HepG2 (cell line): ENCODE data around the gene FETUB. TPM values are rescaled to one million over a fixed set of nuclear protein-coding genes. Genes with fewer than 3 reads are reported as not detected.

ENCODE experiments used
- CEBPG ChIP-seq: IDR thresholded peaks from 2 replicates; pipeline ENCODE4 v1.6.1; 2016
- MAFG ChIP-seq: sonication (generic); formaldehyde crosslinking; IDR thresholded peaks from 2 replicates; pipeline ENCODE4 v1.5.1; 2020; ENCODE audit warnings: mild to moderate bottlenecking, missing genetic modification reagents
- NR2F2 ChIP-seq: IDR thresholded peaks from 2 replicates; pipeline ENCODE4 v1.6.1; 2012; ENCODE audit warnings: low read depth, inconsistent platforms, borderline replicate concordance
- ZFP82 ChIP-seq: sonication (generic); formaldehyde crosslinking; IDR thresholded peaks from 2 replicates; pipeline ENCODE4 v1.5.1; 2020; ENCODE audit warnings: mild to moderate bottlenecking, missing genetic modification reagents, borderline replicate concordance
- ZNF101 ChIP-seq: sonication (generic); formaldehyde crosslinking; IDR thresholded peaks from 2 replicates; pipeline ENCODE4 v1.4.0; 2020; ENCODE audit warnings: mild to moderate bottlenecking, low read depth, missing genetic modification reagents, borderline replicate concordance
- ZNF121 ChIP-seq: sonication (generic); formaldehyde crosslinking; IDR thresholded peaks from 2 replicates; pipeline ENCODE4 v1.5.0; 2020; ENCODE audit warnings: mild to moderate bottlenecking, missing genetic modification reagents
- ZNF790 ChIP-seq: sonication (generic); formaldehyde crosslinking; IDR thresholded peaks from 2 replicates; pipeline ENCODE4 v1.8.0; 2022; ENCODE audit warnings: missing genetic modification reagents, mild to moderate bottlenecking, borderline replicate concordance
- ZNF850 ChIP-seq: sonication (generic); formaldehyde crosslinking; conservative IDR thresholded peaks from 2 replicates; pipeline ENCODE4 v1.9.0; 2021; ENCODE audit warnings: mild to moderate bottlenecking, missing genetic modification reagents
- ZSCAN25 ChIP-seq: sonication (generic); formaldehyde crosslinking; IDR thresholded peaks from 2 replicates; pipeline ENCODE4 v1.8.0; 2022; ENCODE audit warnings: mild to moderate bottlenecking, missing genetic modification reagents
- ZSCAN30 ChIP-seq: sonication (generic); formaldehyde crosslinking; IDR thresholded peaks from 2 replicates; pipeline ENCODE4 v1.5.0; 2020; ENCODE audit warnings: mild to moderate bottlenecking, missing genetic modification reagents
- polyA plus RNA-seq, 8 experiments: library from polyadenylated mRNA; depleted of rRNA in 3 of 8; stranded (reverse) in 7 of 8; unstranded in 1 of 8; fragments of >200 nt; fragmentation: Illumina TruSeq in 4 of 8; extraction: Trizol in 4 of 8; gene quantifications; 2 replicates each; pipeline versions ENCODE4 v1.2.1 to v1.2.3, GENCODE V29; 2011 to 2016; ENCODE audit warnings: low read depth in 4 of 8, missing spikeins in 1 of 8, mixed read lengths in 1 of 8; ENCODE audit not compliant: insufficient read depth in 1 of 8
- total RNA-seq, 5 experiments: library from RNA; depleted of rRNA; stranded (reverse); fragments of >200 nt; fragmentation: Illumina TruSeq; extraction: Trizol; gene quantifications; 2 replicates each; pipeline ENCODE4 v1.2.3, GENCODE V29; 2016; ENCODE audit warnings: low read depth in 1 of 5
- TF ChIP-seq, protein P1 (sequence below): sonication (generic); formaldehyde crosslinking; IDR thresholded peaks from 2 replicates; pipeline ENCODE4 v1.5.0; 2020; ENCODE audit warnings: missing genetic modification reagents, mild to moderate bottlenecking, borderline replicate concordance
- TF ChIP-seq, protein P2 (sequence below): IDR thresholded peaks from 2 replicates; pipeline ENCODE4 v1.6.1; 2018; ENCODE audit warnings: missing genetic modification reagents, mild to moderate bottlenecking, missing compliant biosample characterization
- TF ChIP-seq, protein P3 (sequence below): sonication (generic); formaldehyde crosslinking; IDR thresholded peaks from 2 replicates; pipeline ENCODE4 v1.4.0; 2020; ENCODE audit warnings: missing genetic modification reagents, borderline replicate concordance
- TF ChIP-seq, protein P4 (sequence below): IDR thresholded peaks from 2 replicates; pipeline ENCODE4 v1.6.1; 2016; ENCODE audit warnings: low read depth

FETUB gene
- total and polyA plus RNA-seq, 2 of the 13 experiments (the other 11 are each of a cell fraction or from before 2014, with no cell fraction given): 2.1 to 4.4 TPM

DNA sequence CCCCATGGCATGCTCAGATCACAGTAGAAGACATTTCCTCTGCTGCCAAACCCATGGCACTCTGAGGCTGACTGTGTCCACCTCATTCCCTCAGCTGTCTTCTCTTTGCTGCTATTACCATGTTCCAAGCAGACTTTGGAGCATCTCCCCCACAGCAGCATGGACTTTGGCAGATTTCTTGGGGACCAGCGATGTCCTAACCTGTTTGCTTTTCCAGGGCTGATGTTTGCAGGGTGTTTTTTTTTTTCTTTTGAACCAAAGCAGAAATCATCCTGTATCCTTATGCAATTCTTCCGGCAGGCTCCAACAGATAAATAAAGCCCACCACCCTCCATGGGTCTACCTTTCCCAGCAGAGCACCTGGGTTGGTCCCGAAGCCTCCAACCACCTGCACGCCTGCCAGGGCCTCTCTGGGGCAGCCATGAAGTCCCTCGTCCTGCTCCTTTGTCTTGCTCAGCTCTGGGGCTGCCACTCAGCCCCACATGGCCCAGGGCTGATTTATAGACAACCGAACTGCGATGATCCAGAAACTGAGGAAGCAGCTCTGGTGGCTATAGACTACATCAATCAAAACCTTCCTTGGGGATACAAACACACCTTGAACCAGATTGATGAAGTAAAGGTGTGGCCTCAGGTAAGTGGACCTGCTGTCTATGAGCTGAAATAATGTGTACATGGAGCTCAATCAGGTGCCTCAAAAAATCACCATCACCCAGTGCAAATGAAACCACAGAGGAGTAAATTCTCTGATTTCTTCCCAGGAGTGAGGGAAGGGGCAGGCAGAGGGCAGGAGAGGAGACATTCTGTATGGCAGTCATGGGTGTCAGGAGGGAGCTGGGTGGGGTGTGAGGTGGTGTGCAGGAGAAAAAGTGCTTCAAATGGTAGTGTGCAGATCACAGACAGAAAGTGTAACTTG, 27.2 kb upstream of the FETUB start, which contains the start of gene AHSG (continued):
- TF ChIP-seq, protein P1, sequence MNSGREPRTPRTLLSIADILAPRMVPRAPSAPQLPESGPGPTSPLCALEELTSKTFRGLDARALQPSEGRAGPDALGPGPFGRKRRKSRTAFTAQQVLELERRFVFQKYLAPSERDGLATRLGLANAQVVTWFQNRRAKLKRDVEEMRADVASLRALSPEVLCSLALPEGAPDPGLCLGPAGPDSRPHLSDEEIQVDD (CRISPR knock-in tag): no peak
- TF ChIP-seq, protein P2, sequence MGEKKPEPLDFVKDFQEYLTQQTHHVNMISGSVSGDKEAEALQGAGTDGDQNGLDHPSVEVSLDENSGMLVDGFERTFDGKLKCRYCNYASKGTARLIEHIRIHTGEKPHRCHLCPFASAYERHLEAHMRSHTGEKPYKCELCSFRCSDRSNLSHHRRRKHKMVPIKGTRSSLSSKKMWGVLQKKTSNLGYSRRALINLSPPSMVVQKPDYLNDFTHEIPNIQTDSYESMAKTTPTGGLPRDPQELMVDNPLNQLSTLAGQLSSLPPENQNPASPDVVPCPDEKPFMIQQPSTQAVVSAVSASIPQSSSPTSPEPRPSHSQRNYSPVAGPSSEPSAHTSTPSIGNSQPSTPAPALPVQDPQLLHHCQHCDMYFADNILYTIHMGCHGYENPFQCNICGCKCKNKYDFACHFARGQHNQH: peak; percentile 90
- TF ChIP-seq ZFP82 (CRISPR knock-in tag): no peak
- no peak for TF ChIP-seq ZSCAN30
- no peak for TF ChIP-seq NR2F2
- peak; percentile 85; the same call in 1 of the 2 replicates for TF ChIP-seq ZNF101 (CRISPR knock-in tag)
- no peak for TF ChIP-seq ZNF790
- no peak for TF ChIP-seq MAFG (CRISPR knock-in tag)
- TF ChIP-seq, protein P3, sequence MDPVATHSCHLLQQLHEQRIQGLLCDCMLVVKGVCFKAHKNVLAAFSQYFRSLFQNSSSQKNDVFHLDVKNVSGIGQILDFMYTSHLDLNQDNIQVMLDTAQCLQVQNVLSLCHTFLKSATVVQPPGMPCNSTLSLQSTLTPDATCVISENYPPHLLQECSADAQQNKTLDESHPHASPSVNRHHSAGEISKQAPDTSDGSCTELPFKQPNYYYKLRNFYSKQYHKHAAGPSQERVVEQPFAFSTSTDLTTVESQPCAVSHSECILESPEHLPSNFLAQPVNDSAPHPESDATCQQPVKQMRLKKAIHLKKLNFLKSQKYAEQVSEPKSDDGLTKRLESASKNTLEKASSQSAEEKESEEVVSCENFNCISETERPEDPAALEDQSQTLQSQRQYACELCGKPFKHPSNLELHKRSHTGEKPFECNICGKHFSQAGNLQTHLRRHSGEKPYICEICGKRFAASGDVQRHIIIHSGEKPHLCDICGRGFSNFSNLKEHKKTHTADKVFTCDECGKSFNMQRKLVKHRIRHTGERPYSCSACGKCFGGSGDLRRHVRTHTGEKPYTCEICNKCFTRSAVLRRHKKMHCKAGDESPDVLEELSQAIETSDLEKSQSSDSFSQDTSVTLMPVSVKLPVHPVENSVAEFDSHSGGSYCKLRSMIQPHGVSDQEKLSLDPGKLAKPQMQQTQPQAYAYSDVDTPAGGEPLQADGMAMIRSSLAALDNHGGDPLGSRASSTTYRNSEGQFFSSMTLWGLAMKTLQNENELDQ (CRISPR knock-in tag): no peak; the same call in 1 of the 2 replicates
- peak; percentile 41; the same call in 1 of the 2 replicates for TF ChIP-seq ZNF121 (CRISPR knock-in tag)
- 0 out of 2 replicates have a peak, but pooled peaks have one; percentile 24 for TF ChIP-seq ZNF850 (CRISPR knock-in tag)
- TF ChIP-seq ZSCAN25 (CRISPR knock-in tag): peak; percentile 48; the same call in 1 of the 2 replicates
- TF ChIP-seq, protein P4, sequence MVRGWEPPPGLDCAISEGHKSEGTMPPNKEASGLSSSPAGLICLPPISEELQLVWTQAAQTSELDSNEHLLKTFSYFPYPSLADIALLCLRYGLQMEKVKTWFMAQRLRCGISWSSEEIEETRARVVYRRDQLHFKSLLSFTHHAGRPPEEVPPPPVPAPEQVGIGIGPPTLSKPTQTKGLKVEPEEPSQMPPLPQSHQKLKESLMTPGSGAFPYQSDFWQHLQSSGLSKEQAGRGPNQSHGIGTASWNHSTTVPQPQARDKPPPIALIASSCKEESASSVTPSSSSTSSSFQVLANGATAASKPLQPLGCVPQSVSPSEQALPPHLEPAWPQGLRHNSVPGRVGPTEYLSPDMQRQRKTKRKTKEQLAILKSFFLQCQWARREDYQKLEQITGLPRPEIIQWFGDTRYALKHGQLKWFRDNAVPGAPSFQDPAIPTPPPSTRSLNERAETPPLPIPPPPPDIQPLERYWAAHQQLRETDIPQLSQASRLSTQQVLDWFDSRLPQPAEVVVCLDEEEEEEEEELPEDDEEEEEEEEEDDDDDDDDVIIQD: peak; percentile 79
- peak; percentile 93 for TF ChIP-seq CEBPG (CRISPR knock-in tag)
